Activated T-helper 17 cell treated with anti-CD3 and anti-CD28 coated beads, Interleukin-2, amount 50 U/mL, for 72 hours (primary cell): Measurements from ENCODE around the gene BICDL2. TPM values are rescaled to one million over a fixed set of nuclear protein-coding genes. Genes with fewer than 3 reads are reported as not detected.

ENCODE experiments used
- ATAC-seq: fragments of 150-1000 bp; cut with Tn5 transposase; replicated peaks from 2 replicates; pipeline ENCODE4 v1.10.0; 2021; ENCODE audit warnings: mild to moderate bottlenecking, moderate library complexity
- H3K27ac Mint-ChIP-seq: one replicate; pipeline ENCODE4 v1.8.0; 2022; ENCODE audit warnings: mixed read lengths
- H3K27me3 Mint-ChIP-seq: one replicate; pipeline ENCODE4 v1.8.0; 2022; ENCODE audit warnings: mixed read lengths
- H3K36me3 Mint-ChIP-seq: one replicate; pipeline ENCODE4 v1.8.0; 2022; ENCODE audit warnings: low read depth, mild to moderate bottlenecking, mixed read lengths
- H3K4me1 Mint-ChIP-seq: one replicate; pipeline ENCODE4 v1.8.0; 2022; ENCODE audit warnings: mixed read lengths
- H3K4me3 Mint-ChIP-seq: one replicate; pipeline ENCODE4 v1.8.0; 2022; ENCODE audit warnings: mild to moderate bottlenecking, mixed read lengths
- H3K9me3 Mint-ChIP-seq: one replicate; pipeline ENCODE4 v1.8.0; 2022; ENCODE audit warnings: mixed read lengths
- total RNA-seq, 2 donors: library from RNA; stranded (reverse); gene quantifications; one replicate each; pipeline ENCODE4 v1.2.3, GENCODE V29; 2022

BICDL2 gene
- total RNA-seq, 2 donors from 2014 or later: 1.1 to 12.1 TPM

DNA sequence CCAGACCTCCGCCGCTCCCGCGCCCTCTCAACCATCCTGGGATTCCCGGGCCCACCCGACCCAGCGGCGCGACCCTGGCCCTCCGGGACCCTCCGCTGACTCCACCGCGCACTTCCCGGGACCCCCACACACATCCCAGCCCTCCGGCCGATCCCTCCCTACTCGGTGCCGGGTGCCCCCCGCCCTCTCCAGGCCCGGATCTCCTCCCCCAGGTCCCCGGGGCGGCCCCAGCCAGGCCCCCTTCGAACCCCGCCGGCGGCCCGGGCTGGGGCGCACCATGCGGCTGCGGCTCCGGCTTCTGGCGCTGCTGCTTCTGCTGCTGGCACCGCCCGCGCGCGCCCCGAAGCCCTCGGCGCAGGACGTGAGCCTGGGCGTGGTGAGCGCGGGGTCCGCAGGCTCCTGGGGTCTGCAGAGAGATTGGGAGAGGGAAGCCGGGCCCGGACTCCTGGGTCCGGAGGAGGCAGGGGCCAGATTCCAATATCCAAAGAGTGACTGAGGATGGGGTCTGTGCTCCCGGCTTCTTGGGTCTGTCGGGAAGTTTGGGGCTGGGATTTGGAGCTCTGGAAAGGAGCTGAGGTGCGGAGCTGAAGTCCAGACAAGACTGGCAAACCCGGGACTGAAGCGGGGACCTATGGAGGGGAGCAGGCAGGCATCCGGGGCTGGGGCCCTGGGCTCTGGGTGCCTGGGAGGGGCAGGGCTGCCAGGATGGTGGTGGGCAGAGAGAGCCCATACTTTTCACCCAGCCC, 10.1 kb upstream of the BICDL2 start:
- no peaks in the 10 kb centered on the region for H3K4me1 Mint-ChIP-seq

DNA sequence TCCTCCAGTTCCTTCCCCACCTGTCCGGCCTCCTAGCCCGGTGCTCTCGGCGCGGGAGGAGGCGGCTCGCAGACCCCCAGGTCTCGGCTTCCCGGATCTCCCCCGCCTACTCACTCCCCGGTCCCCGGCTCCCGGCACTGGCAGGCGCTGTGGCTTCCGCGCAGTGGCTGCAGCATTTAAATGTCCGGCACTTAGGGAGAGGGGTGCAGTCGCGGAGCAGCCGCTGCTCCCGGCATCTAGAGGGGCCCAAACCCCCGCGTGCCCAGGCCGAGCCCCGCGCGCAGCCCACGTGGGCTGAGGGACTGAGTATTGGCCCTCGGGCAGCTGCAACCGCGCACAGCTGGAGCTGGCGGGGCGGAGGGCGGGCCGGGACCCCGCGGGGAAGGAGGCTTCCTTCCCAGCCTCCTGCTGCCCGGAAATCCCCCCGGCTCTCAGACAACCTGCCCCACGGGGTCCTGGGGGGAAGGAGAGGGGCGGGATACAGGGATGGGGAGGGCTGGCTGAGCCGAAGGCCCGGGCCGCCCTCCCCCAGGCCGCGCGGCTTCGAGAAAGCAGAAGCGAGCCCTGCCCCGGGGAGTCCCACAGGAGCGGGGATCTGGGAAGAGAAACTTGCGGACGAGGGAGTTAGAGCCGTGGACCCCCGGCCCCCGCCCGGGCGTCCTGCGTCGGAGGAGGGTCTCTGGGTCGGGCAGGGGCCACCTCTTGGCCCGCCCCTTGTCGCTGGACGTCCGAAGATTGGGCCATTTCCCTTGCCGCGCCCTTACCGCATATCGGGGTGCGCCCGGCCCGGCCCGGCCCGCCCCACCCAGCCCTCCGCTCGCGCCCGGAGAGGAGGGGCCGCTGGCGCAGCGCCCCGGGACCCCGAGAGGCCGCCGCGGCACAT, 9.3 kb upstream of the BICDL2 start, which contains the start of gene MMP25:
Gene MMP25 (plus strand): TSS at position 804 of the 883 bp plus-strand sequence. CDS start 357 bp downstream, outside the sequence.
- Mint-ChIP-seq H3K9me3 (no peaks in the 10 kb centered on the region), H3K27me3 (peaks cover 22% of the 10 kb centered on the region), H3K4me1 (no peaks in the 10 kb centered on the region), H3K4me3 (peak within 1 kb of the TSS; percentile 67), H3K36me3 (peaks cover 12% of the 10 kb centered on the region), H3K27ac (no peak within 1 kb of the TSS)
- ATAC-seq: peak; percentile 33

More for the DNA sequence above, 10.1 kb upstream of the BICDL2 start:
- peaks cover 12% of the 10 kb centered on the region for H3K36me3 Mint-ChIP-seq
- peaks cover 22% of the 10 kb centered on the region for H3K27me3 Mint-ChIP-seq
- H3K4me3 Mint-ChIP-seq: peak overlapping the region; percentile 13
- peak; percentile 16 for ATAC-seq
- no peaks in the 10 kb centered on the region for H3K9me3 Mint-ChIP-seq
- no peak overlapping the region for H3K27ac Mint-ChIP-seq

DNA sequence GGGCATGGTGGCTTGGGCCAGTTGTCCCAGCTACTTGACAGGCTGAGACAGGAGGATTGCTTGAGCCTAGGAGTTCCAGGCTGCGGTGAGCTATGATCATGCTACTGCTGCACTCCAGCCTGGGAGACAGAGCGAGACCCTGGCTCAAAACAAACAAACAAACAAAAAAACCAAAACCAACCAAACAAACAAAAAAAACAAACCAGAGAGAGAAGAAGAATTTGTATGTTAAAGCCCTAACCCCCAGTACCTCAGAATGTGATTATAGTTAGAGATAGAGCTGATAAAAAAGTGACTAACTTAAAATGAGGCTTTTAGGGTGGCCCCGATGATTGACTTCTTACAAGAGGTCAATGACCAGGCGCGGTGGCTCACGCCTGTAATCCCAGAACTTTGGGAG, 8.0 kb upstream of the BICDL2 start:
- Mint-ChIP-seq H3K9me3 (no peaks in the 10 kb centered on the region), H3K4me3 (peak overlapping the region; percentile 67), H3K36me3 (peaks cover 12% of the 10 kb centered on the region), H3K27me3 (peaks cover 26% of the 10 kb centered on the region), H3K27ac (no peak overlapping the region), H3K4me1 (peaks cover under 1% of the 10 kb centered on the region)
- no peak for ATAC-seq

DNA sequence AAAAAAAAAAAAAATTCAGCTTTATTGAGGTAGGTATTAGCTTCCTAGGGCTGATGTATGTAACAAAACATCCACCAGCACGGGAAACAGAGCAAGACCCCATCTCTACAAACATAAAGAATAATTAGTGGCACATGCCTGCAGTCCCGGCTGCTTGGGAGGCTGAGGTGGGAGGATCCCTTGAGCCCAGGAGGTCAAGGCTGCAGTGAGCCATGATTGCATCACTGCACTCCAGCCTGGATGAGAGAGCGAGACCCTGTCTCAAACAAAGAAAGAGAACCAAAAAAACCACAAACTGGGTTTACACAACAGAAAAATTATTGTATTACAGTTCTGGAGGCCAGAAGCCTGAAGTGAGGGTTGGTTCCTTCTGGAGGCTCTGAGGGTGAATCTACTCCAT, 5.6 kb upstream of the BICDL2 start:
- Mint-ChIP-seq H3K4me1 (peaks cover 4% of the 10 kb centered on the region), H3K4me3 (no peak overlapping the region), H3K27me3 (peaks cover 37% of the 10 kb centered on the region), H3K27ac (no peak overlapping the region), H3K36me3 (peaks cover 14% of the 10 kb centered on the region), H3K9me3 (no peaks in the 10 kb centered on the region)
- no peak for ATAC-seq

DNA sequence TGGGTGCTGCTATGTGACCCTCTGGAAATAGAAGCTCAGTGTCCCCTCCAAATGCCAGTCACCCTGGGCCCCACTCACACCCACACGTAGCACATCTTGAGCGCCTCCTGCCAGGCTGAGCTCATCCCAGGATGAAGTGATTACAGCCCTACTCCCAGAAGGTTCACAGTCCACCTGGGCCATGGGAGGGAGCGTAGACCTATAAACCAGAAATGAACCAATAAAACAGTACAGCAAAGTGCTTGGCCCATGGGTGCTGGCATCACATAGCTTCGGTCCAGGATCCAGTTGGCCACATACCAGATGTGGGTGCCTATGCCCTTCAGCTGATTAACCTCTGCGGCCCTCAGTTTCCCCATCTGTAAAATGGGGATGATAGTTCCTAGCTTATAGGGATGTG, 2.2 kb upstream of the BICDL2 start:
- H3K4me1 Mint-ChIP-seq: peaks cover 4% of the 10 kb centered on the region
- peaks cover 5% of the 10 kb centered on the region for H3K36me3 Mint-ChIP-seq
- H3K4me3 Mint-ChIP-seq: no peak overlapping the region
- H3K9me3 Mint-ChIP-seq: no peaks in the 10 kb centered on the region
- H3K27me3 Mint-ChIP-seq: peaks cover 44% of the 10 kb centered on the region
- no peak for ATAC-seq
- no peak overlapping the region for H3K27ac Mint-ChIP-seq

DNA sequence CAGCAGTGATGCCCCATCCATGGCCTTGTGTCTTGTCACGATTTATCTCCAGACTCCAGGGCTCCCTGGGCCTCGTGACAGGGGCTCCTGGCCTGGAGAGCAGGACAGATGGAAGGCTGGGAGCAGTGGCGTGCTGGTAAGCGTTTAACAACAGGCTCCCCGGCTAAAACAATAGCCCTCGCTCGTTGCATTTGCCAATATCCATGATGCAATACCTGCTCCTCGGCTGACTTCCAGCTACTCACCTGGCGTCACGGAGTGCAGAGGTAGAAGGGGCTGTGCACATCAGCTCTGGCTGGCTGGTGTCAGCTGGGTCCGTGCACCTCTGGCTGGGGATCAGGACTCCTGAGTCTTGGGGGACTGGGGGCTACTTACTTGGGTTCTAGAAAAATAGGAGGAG, 1.5 kb upstream of the BICDL2 start:
- Mint-ChIP-seq H3K27me3 (peaks cover 45% of the 10 kb centered on the region), H3K27ac (no peak overlapping the region), H3K9me3 (no peaks in the 10 kb centered on the region), H3K4me3 (no peak overlapping the region), H3K4me1 (peaks cover 4% of the 10 kb centered on the region), H3K36me3 (peaks cover 5% of the 10 kb centered on the region)
- ATAC-seq: no peak

DNA sequence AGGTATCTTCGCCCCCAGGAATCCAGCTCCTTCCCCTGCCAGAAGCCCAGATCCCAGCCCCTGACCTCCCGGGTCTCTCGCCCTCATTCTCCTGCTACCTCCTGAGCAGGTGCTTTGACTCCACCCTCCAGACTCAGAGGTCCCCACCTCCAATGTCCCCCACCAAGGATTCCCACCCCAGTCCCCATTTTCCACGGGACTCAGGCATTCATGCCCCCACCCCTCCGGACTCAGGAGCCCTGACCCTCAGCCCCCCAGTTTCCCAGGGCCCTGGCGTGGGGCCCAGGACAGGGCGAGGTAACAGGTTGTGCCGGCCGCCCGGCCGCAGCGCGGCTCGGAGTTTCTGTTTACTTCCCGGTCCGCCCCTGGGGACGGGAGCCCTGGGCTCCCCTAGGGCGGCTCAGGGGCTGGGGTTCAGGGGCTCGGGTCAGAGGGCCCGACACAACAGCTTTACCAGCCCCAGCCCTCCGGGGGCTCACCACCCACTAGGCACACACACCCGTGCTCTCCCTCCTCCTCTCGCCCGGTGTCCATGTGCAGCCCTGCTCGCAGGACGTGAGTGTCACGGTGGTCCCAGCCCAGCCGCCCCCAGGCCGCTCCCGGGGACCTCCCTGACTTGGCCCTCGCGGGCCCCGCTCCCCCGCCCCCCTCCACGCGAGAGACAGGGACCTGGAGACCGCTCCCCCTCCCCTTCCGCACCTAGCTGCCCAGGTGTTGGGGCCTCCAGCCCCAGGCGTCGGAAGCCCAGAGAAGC, 595 bp downstream of the BICDL2 start:
- H3K36me3 Mint-ChIP-seq: peaks cover 5% of the 10 kb centered on the region
- peaks cover 56% of the 10 kb centered on the region for H3K27me3 Mint-ChIP-seq
- H3K4me3 Mint-ChIP-seq: no peak overlapping the region
- H3K27ac Mint-ChIP-seq: no peak overlapping the region
- H3K9me3 Mint-ChIP-seq: no peaks in the 10 kb centered on the region
- peaks cover 4% of the 10 kb centered on the region for H3K4me1 Mint-ChIP-seq
- ATAC-seq: no peak

DNA sequence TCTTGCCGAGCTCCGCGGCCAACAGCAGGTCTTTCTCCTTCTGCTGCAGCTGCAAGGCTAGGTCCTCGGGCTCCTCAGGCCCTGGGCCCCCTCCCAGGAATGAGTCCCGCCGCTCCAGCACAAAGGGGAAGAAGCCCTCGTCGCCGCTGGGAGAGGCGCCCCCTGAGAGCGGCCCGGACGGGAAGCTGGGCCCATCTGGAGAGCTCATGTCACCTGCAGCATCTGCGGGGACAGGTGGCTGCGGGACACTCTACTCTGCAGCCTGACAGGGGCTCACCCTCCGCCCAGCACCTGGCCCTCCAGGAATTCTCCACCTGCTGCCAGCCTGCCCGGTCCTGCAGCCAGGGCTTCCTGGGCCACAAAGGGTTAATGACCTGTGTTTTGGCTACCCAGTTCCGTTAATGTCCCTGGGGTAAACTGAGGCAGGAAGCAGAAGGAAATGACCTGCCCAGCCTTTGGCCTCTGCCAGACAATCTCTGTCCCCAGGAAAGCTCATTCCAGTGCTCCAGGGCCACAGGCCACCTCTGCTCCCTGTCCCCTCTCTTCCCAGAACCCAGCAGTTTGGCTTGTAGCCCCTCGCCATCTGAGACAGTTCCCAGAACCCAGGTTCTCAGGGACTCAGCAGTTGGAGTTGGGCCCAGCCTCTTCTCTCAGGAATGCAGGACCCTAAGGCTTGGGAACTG, 1.3 kb downstream of the BICDL2 start:
- Mint-ChIP-seq H3K27ac (no peak overlapping the region), H3K4me3 (no peak overlapping the region), H3K36me3 (peaks cover 5% of the 10 kb centered on the region), H3K27me3 (peaks cover 55% of the 10 kb centered on the region), H3K9me3 (no peaks in the 10 kb centered on the region), H3K4me1 (peaks cover 4% of the 10 kb centered on the region)
- ATAC-seq: no peak

DNA sequence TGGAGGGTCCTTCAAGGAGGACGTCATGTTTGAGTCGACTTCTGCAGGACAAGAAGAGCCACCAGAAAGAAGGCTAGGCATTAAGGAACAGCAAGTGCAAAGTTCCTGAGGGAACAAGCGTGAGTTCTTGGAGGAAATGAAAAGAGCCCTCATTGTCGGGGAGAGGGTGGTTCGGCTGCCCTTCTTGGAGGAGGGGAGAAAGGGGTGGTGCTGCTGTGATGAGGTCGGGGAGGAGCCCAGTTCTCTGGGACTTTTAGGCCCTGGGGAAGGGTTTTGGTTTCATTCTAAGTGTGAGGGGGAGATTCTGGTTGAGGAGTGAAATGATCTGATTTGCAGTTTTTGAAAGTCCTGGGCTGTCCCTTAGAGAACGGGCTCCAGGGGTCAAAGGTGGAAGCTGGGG, 4.1 kb downstream of the BICDL2 start:
- no peak for ATAC-seq
- Mint-ChIP-seq H3K27me3 (peaks cover 42% of the 10 kb centered on the region), H3K4me1 (peaks cover 5% of the 10 kb centered on the region), H3K27ac (no peak overlapping the region), H3K36me3 (peaks cover 32% of the 10 kb centered on the region), H3K4me3 (no peak overlapping the region), H3K9me3 (no peaks in the 10 kb centered on the region)

DNA sequence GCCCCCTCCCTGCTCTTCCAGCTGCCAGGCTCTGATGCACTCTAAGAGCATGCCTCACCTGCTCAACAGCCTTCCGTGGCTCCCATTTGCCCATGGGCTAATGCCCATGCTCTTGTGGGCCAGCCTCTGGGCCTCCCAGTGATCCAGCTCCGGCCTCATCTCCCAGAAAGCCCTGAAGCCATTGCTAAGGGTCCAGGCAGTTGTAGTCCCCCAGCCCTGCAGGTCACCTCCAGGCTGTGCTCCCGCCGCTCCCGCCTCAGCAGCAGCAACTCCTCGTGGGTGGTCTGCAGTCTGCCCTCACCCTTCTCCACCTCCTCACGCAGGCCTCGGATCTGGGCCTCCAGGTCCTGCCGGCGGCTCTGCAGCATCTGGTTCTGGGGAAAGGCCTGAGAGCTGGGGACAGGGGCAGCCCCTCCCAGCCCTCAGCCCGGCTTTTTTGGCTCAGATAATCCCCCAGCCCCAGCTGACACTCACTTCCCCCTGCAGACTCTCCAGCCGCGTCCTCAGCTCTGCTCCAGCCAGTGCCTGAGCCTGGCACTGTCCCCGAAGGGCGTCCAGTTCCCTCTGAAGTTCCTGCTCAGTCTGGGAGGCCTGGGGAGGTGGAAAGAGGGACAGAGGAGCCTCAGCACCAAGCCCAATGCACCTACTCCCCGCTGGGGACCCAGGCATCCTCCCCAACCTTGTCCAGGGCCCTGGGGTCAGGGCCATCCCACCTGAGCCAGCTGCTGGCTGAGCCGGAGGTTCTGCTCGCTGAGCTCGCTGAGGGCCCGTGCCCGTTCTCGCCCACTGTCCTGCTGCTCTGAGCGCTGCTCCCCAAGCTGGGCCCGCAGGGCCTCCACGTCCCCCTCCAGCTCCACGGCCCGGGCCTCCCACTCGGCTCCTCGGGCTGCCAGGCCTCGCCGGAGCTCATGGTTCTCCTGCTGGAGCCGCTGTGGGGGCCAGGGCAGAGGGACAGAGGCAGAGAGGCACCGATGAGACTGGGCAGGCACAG, 6.2 kb downstream of the BICDL2 start:
- Mint-ChIP-seq H3K36me3 (peaks cover 48% of the 10 kb centered on the region), H3K4me3 (peak overlapping the region; percentile 89), H3K4me1 (peaks cover 5% of the 10 kb centered on the region), H3K9me3 (no peaks in the 10 kb centered on the region), H3K27ac (peak overlapping the region; percentile 84), H3K27me3 (peaks cover 31% of the 10 kb centered on the region)
- no peak for ATAC-seq

DNA sequence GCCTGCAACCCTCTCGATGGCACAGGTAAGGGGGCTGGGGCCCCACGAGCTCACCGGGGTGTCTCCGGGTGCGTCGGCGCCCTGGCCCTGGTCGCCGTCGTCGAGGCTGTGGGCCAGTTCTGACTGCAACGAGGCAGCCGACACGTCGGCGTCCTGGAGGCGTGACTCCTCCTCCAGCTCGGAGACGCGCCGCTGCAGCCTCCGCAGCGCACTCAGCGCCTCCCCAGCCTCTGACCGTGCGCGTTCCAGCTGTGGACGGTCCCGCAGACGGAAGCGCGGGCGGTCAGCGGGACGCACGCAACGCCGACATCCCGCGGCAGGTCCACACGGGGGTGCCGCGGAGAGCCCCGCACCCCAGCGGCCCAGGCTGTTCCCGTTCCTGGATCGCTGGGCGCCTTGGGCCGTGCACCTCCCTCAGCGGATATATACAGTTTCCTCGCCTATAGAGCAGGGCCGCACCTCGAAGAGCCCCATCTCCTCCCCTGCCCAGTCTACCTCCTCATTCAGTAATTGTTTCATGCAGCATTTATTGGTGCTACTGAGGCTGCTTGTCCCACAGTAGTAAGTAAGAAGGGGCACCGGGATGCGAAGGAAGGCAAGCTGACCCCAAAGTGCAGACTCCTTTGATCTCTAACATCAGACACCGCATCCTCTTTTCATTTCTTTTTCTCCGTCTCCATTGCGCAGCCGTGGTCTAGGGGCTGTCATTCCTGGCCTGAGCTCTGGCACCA, 7.1 kb downstream of the BICDL2 start:
- peaks cover 55% of the 10 kb centered on the region for H3K36me3 Mint-ChIP-seq
- peak overlapping the region; percentile 84 for H3K27ac Mint-ChIP-seq
- peak overlapping the region; percentile 89 for H3K4me3 Mint-ChIP-seq
- no peaks in the 10 kb centered on the region for H3K9me3 Mint-ChIP-seq
- peak; percentile 76 for ATAC-seq
- H3K4me1 Mint-ChIP-seq: peaks cover 5% of the 10 kb centered on the region
- H3K27me3 Mint-ChIP-seq: peaks cover 27% of the 10 kb centered on the region

DNA sequence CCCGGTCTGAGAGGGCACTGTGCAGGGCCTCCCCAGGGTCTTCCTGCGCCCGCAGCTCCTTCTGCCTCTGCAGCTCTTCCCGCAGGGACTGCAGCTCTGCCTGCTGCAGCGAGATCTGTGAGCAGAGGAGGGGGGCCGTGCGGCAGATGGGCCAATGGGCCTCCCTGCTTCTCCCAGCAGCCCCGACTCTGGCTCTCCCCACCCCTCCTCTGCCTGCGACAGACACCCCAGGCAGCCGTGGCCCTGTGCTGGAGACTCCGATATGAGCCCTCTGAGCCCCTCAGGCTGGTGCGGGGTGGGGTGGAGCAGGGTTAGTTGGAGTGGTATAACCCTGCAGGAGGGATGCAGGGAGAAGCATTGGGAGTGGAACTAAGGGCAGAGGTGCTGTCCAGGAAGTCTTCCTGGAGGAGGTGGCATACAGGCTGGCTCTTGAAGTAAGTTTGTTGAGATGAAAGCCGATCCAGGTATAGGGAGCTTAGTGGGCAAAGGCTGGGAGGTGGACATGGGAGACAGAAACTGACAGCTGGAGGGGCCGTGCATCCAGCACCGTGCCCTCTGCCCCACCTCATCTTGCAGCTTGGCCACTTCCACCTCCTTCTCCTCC, 7.9 kb downstream of the BICDL2 start:
- no peak for ATAC-seq
- peak overlapping the region; percentile 89 for H3K4me3 Mint-ChIP-seq
- no peaks in the 10 kb centered on the region for H3K9me3 Mint-ChIP-seq
- H3K36me3 Mint-ChIP-seq: peaks cover 62% of the 10 kb centered on the region
- peak overlapping the region; percentile 84 for H3K27ac Mint-ChIP-seq
- H3K4me1 Mint-ChIP-seq: peaks cover 10% of the 10 kb centered on the region
- H3K27me3 Mint-ChIP-seq: peaks cover 21% of the 10 kb centered on the region
